CD4-positive, alpha-beta T cell treated with Interleukin-4 for 4 hours (primary cell): ENCODE measurements around the gene CMIP.

ENCODE experiments used
- DNase-seq: peaks from one replicate; pipeline ENCODE4 v3.0.0-alpha.2; 2020

The CMIP gene

GRCh38 chr16:81590714-81591544 is 146.3 kb downstream of the CMIP start:
- no peak for DNase-seq

GRCh38 chr16:81591545-81591870 is 146.9 kb downstream of the CMIP start:
- DNase-seq, result no peak

- no peak for DNase-seq
Observed at GRCh38 chr16:81592353-81592866, 147.8 kb downstream of the CMIP start.

DNA sequence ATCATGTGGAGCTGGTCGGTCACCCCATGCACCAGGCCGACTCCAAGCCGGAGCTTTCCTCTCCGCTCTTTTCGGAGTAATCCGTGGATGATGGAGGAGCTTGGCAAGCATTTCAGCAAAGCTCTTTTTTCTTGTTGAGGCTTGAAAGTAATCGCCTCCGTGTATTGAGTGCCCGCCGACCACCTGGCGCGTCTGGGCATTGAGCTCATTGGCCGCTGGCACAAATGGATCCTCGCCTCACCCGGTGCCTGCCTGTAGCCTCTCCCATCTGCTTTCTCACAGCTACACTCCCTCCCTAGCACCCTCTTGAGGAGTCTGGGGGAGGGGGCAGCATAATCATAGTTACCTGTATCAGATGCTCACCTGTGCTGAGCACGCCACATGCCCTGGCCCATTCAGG is 148.9 kb downstream of the CMIP start:
- DNase-seq, result no peak

DNA sequence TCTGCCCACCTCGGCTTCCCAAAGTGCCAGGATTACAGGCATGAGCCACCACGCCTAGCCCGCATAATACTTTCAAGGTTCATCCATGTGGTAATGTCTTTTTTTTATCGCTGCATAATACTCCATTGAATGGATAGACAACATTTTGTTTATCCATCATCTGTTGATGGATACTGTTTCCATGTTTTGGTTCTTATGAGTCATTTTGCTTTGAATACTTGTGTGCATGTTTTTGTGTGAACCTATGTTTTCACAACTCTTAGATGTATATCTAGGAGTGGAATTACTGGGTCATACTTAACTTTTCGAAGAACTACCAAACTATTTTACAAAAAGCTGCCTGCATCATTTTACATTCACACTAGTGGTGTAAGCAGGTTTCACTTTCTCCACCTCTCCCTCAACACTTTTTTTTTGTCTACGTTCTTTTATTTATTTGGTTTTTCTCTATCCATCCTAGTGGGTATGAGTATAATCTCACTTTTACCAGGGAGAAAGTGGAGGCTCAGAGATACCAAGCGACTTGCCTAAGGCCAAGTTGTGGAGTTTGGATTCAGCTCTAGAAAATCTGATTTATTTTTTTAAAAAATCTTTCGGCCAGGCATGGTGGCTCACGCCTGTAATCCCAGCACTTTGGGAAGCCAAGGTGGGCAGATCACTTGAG is 151.2 kb downstream of the CMIP start:
- DNase-seq, result peak; percentile 32

- no peak for DNase-seq
Observed at GRCh38 chr16:81597079-81597658, 152.6 kb downstream of the CMIP start.

GRCh38 chr16:81598083-81598482 is 153.5 kb downstream of the CMIP start:
- no peak for DNase-seq

- DNase-seq, result no peak
Observed at GRCh38 chr16:81599034-81599744, 154.6 kb downstream of the CMIP start.

- DNase-seq, result no peak
Observed at GRCh38 chr16:81600275-81600674, 155.7 kb downstream of the CMIP start.

- no peak for DNase-seq
Observed at GRCh38 chr16:81601008-81601428, 156.4 kb downstream of the CMIP start.

DNA sequence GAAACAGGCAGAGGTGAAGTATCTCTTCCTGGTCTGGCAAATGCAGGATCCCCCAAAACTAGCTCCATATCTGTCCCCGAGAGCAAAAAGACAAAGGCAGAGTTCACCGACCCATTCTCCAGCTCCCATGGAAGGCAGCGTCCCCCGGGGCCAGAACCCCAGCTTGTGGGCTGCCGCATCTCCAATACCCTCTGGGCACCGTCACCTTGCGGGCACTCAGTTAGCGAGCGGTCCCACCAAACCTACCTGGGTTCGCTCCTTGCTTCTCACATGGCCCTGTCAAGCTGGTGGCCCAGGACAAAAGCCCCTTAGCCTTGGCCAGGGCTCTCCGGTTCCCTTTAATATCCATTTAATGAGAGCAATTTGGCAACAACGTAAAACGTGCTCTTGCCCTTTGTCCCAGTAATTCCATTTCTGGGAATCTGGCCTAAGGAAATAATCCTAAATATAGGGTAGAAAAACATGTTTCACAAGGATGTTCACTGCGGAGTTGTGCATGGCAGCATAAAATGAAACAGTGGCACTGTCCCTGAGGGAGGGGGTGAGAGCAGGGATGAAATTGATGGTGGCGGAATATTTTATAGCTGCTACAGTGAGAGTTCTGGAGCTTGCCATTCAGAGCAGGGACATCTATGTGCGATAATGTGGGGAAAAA is 157.1 kb downstream of the CMIP start:
- no peak for DNase-seq

DNA sequence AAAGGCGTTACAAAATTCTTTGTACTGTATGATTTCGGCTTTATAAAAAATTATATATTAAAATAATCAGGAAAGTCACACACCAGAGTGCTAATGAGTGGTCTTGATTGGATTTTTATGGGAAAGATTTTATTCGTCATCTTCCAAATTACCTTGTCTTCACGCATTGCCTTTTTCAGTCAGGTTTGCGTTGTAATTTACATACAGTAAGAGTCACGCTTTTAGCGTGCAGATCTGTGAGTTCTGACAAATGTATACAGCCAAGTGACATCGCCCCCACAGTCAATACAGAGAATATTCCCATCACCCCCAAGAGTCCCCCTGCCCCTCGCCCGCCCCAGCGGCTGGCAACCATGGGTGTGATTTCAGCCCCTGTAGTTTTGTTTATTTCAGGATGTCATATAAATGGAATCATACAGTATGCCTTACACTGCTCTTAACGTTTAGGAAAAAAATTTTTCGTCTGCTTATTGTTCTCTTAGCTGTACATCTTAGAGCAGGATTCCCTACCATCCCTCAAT is 157.7 kb downstream of the CMIP start:
- DNase-seq, result no peak

GRCh38 chr16:81602792-81603191 is 158.2 kb downstream of the CMIP start:
- DNase-seq, result no peak

GRCh38 chr16:81604960-81605383 is 160.4 kb downstream of the CMIP start:
- no peak for DNase-seq

DNA sequence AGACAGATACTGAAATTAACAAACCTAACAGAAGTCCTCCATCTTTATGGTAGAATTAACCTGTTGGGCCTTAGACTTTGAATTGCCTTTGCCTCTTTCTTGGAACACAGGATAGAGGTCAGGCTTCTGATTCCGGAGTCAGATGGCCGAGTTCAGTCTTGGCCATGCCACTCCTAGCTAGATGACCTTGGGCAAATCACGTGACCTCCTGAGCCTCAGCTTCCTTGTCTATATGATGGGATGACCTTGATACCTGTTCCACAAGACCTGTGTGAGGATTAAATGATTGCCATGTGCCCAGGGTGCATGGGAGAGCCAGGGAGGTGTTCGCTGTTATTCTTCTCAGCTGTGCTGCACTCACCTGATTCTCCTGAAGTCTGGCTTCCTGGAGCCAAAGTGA is 161.4 kb downstream of the CMIP start:
- no peak for DNase-seq

GRCh38 chr16:81607006-81607405 is 162.4 kb downstream of the CMIP start:
- no peak for DNase-seq

GRCh38 chr16:81607805-81608522 is 163.4 kb downstream of the CMIP start:
- DNase-seq, result no peak

DNA sequence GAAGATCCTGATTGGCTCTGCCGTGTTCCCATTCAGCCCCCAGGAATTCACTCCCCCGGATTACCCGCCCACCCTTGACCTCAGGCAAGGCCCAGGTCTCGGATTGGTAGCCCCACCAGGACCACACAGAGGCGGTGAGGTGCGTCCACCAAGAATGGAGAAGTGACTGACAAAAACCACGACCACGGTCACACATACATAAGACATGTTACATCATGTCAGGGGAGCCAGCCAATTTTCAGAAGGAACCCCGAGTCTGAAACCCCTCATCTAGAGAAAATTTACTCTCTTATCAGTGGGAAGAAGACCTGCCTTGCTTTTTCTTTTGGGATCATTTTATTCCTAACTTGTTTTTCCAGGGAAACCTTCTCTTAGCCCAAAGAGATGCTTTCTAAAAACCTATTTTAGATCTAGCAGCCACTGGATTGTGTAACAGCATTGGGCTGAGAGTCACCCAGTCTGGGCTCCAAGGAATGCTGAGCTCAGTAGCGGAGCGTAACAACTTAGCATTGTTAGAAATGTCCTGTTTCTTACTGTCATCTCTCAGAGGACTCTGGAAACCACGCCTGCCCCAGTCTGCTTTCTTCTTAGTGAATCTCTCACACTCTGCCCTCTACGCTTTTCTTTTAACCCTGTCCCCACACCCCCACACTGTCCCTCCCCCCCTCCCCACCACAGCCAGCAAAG is 164.1 kb downstream of the CMIP start:
- DNase-seq, result no peak

- no peak for DNase-seq
Observed at GRCh38 chr16:81609323-81609892, 164.8 kb downstream of the CMIP start.

DNA sequence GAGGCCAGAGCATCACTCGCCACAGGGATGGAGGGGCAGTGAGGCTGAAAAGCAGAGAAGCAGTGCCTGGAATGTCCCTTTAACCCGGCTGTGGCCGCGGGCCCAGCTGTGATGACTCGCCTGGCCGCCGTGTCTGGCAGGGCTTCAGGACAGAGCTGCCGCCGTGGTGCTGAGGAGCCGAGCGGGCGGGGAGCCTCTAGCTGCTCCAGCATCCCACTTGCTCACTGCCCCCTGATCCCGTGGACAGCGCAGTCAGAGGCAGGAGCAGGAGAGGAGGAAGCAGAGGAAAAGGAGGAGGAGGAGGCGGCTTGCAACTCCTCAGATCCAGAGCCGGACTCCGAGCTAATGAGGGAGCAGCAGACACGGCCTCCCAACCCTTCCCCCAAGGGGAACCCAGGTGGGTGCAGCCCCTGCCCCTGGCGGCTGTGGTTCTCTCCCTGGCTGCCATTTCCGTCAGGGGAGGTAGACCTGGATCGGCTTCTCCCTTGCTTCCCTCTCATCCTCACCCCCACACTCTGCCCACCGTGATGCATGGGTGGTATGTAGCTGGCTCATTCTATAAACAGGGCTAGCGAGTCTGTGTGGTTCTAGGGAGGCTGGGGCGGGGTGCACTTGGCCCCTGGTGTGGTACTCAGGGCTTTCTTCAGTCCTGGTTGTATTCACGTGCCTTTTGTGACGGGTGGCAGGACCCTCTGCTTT is 165.7 kb downstream of the CMIP start:
- no peak for DNase-seq
